PFSK-1 (cell line): ENCODE measurements around the gene VPS16.

Experiments
- POLR2AphosphoS5 ChIP-seq: IDR thresholded peaks from 2 replicates; pipeline ENCODE4 v1.6.1; 2012; ENCODE audit warnings: low read depth, mild to moderate bottlenecking, control low read depth, low read length, moderate library complexity
- SIN3A ChIP-seq: IDR thresholded peaks from 2 replicates; pipeline ENCODE4 v1.6.1; 2012; ENCODE audit warnings: mild to moderate bottlenecking, low read length, moderate library complexity, borderline replicate concordance; ENCODE audit not compliant: insufficient read depth
- TAF1 ChIP-seq: IDR thresholded peaks from 2 replicates; pipeline ENCODE4 v1.6.1; 2012; ENCODE audit warnings: low read length, control low read depth, borderline replicate concordance; ENCODE audit not compliant: insufficient read depth

DNA sequence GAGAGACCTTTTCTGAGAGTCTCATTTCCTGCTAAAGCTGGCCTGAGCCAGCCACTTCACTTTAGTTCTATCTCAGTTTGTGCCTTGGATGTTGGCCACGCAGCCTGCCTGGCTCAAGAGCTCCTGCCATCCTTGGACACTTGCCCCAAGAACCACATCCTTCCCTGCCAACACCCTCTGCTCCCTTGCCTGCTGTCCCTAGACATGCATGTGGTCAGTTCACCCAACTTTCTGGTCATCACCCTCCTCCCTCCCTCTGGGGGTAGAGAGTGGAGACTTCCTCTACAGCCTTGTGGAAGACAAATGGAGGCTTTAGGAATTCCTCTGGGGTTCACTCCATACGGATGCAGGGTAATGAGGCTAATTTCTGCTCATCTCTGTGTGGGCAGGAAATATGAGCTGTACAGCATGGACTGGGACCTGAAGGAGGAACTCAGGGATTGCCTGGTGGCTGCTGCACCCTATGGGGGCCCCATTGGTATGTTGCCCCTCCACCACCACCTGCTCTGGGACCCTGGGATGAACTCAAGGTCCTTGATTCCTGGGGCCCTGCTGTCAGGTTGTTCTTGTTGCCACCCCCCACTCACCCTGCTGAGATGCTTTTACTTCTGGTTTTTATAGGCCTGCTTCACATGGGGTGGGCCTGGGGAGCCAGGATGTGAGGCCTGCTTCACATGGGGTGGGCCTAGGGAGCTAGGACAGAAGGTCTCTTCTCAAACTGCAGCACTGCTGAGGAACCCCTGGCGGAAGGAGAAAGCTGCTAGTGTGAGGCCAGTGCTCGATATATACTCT lies 19.0 kb downstream of the VPS16 start:
- TF ChIP-seq POLR2AphosphoS5 (no peak), TAF1 (no peak), SIN3A (no peak)
